GM13977 (cell line): ENCODE measurements around the gene MMD2.

Experiments
- DNase-seq: peaks from one replicate; pipeline ENCODE4 v3.0.0; 2012; ENCODE audit warnings: low spot score
- CTCF ChIP-seq: IDR thresholded peaks from 2 replicates; pipeline ENCODE4 v1.5.1; 2012; ENCODE audit warnings: mild to moderate bottlenecking, control low read depth; ENCODE audit not compliant: insufficient read depth; ENCODE audit errors: extremely low read depth, missing control alignments
- in situ Hi-C: fragments of 300-500 bp; cut with MboI; formaldehyde crosslinking; loops from one replicate; pipeline ENCODE4 v1.12.0; 2022; ENCODE audit warnings: low sequenced_read_pairs, low pct_unique_long_range_greater_than_20kb, mixed read lengths, inconsistent platforms; ENCODE audit not compliant: unreplicated experiment

The MMD2 gene

GRCh38 chr7:4880218-4880617 is 78.8 kb downstream of the MMD2 start:
- in situ Hi-C loops = no loop called here
- no peak for TF ChIP-seq CTCF
- DNase-seq = no peak

DNA sequence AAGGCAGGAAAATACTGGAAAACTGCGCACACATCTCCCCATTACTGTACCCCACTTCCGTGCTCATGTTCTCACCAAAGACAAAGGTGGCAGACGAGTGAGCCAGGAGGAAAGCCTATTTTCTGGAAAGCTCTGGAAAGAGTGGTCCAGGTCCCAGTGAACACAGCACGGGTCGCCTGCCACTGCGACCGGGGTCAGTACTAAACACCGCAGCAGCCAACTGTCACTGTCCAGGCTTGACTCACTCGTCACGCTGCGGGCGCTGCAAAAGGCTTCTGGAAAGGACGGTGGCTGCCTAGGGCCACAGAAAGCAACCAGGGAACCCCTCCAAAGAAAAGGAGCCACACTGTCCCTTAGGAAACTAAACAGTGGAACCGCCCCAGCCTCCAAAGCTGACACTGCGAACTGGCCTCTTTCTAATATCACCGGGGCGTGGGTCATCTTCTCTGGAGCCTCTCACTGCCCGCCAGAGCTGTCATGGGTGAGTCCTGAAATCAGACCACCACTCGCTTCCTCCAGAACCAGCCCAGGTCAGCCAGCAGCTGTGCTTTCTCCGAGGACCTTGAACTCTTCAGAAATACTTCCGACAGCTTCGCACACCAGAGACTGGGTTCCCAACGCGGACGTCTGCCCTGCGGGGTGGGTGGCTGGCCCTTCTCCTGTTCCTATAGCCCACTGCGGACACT is 79.4 kb downstream of the MMD2 start:
- no peak for TF ChIP-seq CTCF
- in situ Hi-C loops = no loop called here
- DNase-seq = no peak

GRCh38 chr7:4878336-4879335 is 80.4 kb downstream of the MMD2 start:
- in situ Hi-C loops = no loop called here

DNA sequence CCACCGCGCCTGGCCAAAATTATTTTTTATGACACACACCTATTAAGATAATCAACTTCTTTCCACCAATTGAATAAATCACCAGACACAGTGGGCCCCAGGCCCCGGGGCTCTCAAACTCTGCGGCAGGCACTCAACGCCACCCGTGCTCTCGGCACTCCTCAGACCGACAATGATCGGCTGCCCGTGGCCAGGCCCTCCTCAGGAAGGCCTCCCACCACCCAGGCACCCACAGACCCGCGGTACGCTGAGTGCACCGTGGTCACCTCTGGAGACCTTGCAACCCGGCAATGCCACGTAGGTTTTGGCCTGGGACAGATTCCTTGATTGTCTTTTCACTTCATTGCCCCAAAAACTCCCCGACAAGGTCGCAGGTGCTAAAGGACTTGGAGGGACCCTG is 82.4 kb downstream of the MMD2 start:
- in situ Hi-C loops = no loop called here
- no peak for TF ChIP-seq CTCF
- DNase-seq = no peak

More at GRCh38 chr7:4878336-4879335, 80.4 kb downstream of the MMD2 start:
- no peak for DNase-seq
- TF ChIP-seq CTCF = no peak

GRCh38 chr7:4875391-4875790 is 83.6 kb downstream of the MMD2 start:
- DNase-seq = no peak
- in situ Hi-C loops = no loop called here
- TF ChIP-seq CTCF = no peak

DNA sequence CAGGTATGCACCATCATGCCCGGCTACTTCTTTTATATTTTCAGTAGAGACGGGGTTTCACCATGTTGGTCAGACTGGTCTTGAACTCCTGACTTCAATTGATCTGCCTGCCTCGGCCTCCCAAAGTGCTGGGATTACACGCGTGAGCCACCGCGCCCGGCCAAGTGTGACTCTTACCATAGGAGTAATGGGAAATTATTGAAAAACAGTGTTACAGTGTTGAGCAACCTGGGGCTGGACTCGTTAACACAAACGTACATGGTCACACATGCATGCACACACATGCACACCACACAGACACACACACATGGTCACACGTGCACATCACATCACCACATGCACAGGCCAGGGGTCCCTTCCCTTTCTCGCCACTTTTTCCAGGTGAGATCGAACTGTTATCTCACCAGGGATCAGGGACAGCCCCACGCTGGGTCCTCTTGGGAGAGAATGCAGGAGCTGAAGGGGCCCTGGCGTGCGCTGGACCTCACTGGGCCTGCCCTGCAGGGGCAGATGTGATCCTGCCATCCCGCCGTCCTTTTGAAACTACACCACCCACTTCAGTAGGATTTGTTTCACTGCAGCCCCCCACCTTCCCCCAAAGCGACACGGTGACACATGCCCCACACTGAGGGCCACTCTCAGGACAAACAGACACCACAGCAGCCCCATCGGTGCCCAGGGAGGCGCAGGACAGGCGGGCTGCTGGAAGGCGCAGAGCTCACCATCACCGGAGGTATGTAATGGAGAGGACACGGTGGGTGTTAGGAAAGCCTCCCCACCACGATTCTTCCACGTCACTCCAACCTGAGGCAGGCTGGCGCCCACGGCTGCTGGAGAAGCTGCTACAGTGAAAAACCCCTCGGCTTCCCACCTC is 85.7 kb downstream of the MMD2 start:
- no peak for TF ChIP-seq CTCF
- no peak for DNase-seq
- in situ Hi-C loops = no loop called here
